ENCODE measurements around the gene CNTN4. TPM values are rescaled to one million over a fixed set of nuclear protein-coding genes. Genes with fewer than 3 reads are reported as not detected.

CNTN4 gene
- total and polyA plus RNA-seq, 2 of the 8 experiments (the other 6 are each of a cell fraction or from before 2014, with no cell fraction given) = 0.41 to 2.2 TPM

- no peak overlapping the region for H3K4ac ChIP-seq (replicated peaks; ENCODE audit: insufficient read length, low read depth, low read length)
- no peak overlapping the region for H4K8ac ChIP-seq (ENCODE audit: extremely low read depth, insufficient read depth, low read length)
- no peak for DNase-seq (ENCODE audit: low read depth in 1 of 2, low spot score in 2 of 2)
- H2AK5ac ChIP-seq (ENCODE audit: low read depth, low read length) = no peak overlapping the region
- H3K23ac ChIP-seq (ENCODE audit: insufficient read length) = no peak overlapping the region
- no peak overlapping the region for H2BK20ac ChIP-seq (ENCODE audit: low read length)
- no peak overlapping the region for H2AFZ ChIP-seq (ENCODE audit: low read length)
- H3K56ac ChIP-seq (replicated peaks; ENCODE audit: insufficient read length, low read depth, low read length) = no peak overlapping the region
- no peak overlapping the region for H3K4me3 ChIP-seq (ENCODE audit: extremely low read depth in 1 of 4, insufficient read depth in 2 of 4, low read depth in 3 of 4, low read length in 4 of 4)
- no peaks in the 10 kb centered on the region for H3K79me2 ChIP-seq (ENCODE audit: control insufficient read depth in 1 of 2, insufficient read depth in 2 of 2, low read length in 2 of 2)
- H3K18ac ChIP-seq (ENCODE audit: extremely low read depth, low read length) = no peak overlapping the region
- no peak overlapping the region for H2BK5ac ChIP-seq (ENCODE audit: low read depth, low read length)
- POLR2A ChIA-PET (ENCODE audit: partially characterized antibody) = no interaction called here
- no peaks in the 10 kb centered on the region for H3K79me1 ChIP-seq (ENCODE audit: low read depth, low read length)
- H3K4me2 ChIP-seq (ENCODE audit: insufficient read depth in 1 of 2, low read depth in 2 of 2, low read length in 2 of 2) = no peak overlapping the region
- H3K4me1 ChIP-seq (replicated peaks in 1 of 4; ENCODE audit: control insufficient read depth in 3 of 4, insufficient read depth in 4 of 4, low read length in 3 of 4) = no peaks in the 10 kb centered on the region
- 92% methylated on average over 1 of the region's 1 CpG; no CpG with 5 or more reads in 1 of the 2 experiments for WGBS, 2 experiments (ENCODE audit: extremely low coverage in 1 of 2, insufficient coverage in 1 of 2, insufficient read length in 1 of 2, insufficient replicate concordance in 2 of 2, low coverage in 1 of 2, low lambda C conversion rate in 2 of 2, missing lambda C conversion rate in 1 of 2)
- no peak overlapping the region for H3K27ac ChIP-seq (ENCODE audit: low read depth, low read length)
- CTCF ChIA-PET (ENCODE audit: partially characterized antibody) = interaction anchor here (1.1 kb wide), 1 partner anchor 14 kb away, joined by 7 read pairs; no protein-coding TSS in a partner anchor
- H3K9me3 ChIP-seq (ENCODE audit: insufficient read depth in 2 of 2, low read depth in 1 of 2, low read length in 1 of 2) = no peaks in the 10 kb centered on the region; a peak in 1 of 4 replicates
- FAIRE-seq = no peak
- H4K20me1 ChIP-seq (replicated peaks in 1 of 2; ENCODE audit: control insufficient read depth in 1 of 2, insufficient read depth in 2 of 2, low read length in 2 of 2) = no peaks in the 10 kb centered on the region
- no peak overlapping the region for H3K14ac ChIP-seq (ENCODE audit: insufficient read length)
- H4K91ac ChIP-seq (replicated peaks; ENCODE audit: insufficient read length, low read length) = no peak overlapping the region
- H2BK12ac ChIP-seq (ENCODE audit: low read depth, low read length) = no peak overlapping the region
- no peaks in the 10 kb centered on the region for H3K27me3 ChIP-seq (replicated peaks in 1 of 4; ENCODE audit: control insufficient read depth in 3 of 4, extremely low read depth in 1 of 4, insufficient read depth in 3 of 4, low read length in 3 of 4)
- no peaks in the 10 kb centered on the region for H3K23me2 ChIP-seq (ENCODE audit: low read depth, low read length)
- H4K5ac ChIP-seq (ENCODE audit: insufficient read length, low read depth, low read length) = no peak overlapping the region
- no peak overlapping the region for H2BK120ac ChIP-seq (replicated peaks; ENCODE audit: low read depth, low read length)
- no peak overlapping the region for H2BK15ac ChIP-seq (ENCODE audit: low read length)
- no peaks in the 10 kb centered on the region for H3K36me3 ChIP-seq (ENCODE audit: control insufficient read depth in 2 of 4, insufficient read depth in 4 of 4, low read length in 3 of 4)
- H3K9ac ChIP-seq (replicated peaks in 1 of 4; ENCODE audit: extremely low read depth in 1 of 4, low read depth in 3 of 4, low read length in 3 of 4) = no peak overlapping the region
- TF ChIP-seq EP300 (IDR thresholded peaks at IDR 0.05; ENCODE audit: borderline replicate concordance in 1 of 2, low read depth in 2 of 2, low read length in 2 of 2) (no peak), BACH1 (IDR thresholded peaks at IDR 0.05; ENCODE audit: low read length) (no peak), HDAC2 (IDR thresholded peaks at IDR 0.05; ENCODE audit: borderline replicate concordance in 1 of 2, low read depth in 2 of 2, low read length in 2 of 2) (no peak), NANOG (IDR thresholded peaks at IDR 0.05; ENCODE audit: insufficient read depth, low read depth, low read length, poor library complexity, severe bottlenecking) (no peak), GABPA (IDR thresholded peaks at IDR 0.05; ENCODE audit: borderline replicate concordance, insufficient read depth, low read length) (no peak), SAP30 (IDR thresholded peaks at IDR 0.05; ENCODE audit: insufficient read depth, insufficient replicate concordance, low read length) (no peak), SIRT6 (IDR thresholded peaks at IDR 0.05; ENCODE audit: low read length) (no peak), EZH2 (IDR thresholded peaks at IDR 0.05; ENCODE audit: low read depth, low read length, severe bottlenecking) (no peak), CEBPB (IDR thresholded peaks at IDR 0.05; ENCODE audit: low read depth, low read length) (no peak), CREB1 (IDR thresholded peaks at IDR 0.05) (no peak), TEAD4 (IDR thresholded peaks at IDR 0.05; ENCODE audit: low read depth, low read length) (no peak), RNF2 (IDR thresholded peaks at IDR 0.05; ENCODE audit: borderline replicate concordance, low read depth, low read length, missing control alignments, poor library complexity, severe bottlenecking) (no peak), TAF1 (IDR thresholded peaks at IDR 0.05; ENCODE audit: low read depth, low read length) (no peak)
- TF ChIP-seq, protein P1, sequence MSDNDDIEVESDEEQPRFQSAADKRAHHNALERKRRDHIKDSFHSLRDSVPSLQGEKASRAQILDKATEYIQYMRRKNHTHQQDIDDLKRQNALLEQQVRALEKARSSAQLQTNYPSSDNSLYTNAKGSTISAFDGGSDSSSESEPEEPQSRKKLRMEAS (IDR thresholded peaks at IDR 0.05) = no peak
Measured at GRCh38 chr3:2141482-2141881, 42.8 kb downstream of the CNTN4 start.
